ENCODE data around the gene NEGR1. TPM values are rescaled to one million over a fixed set of nuclear protein-coding genes. Genes with fewer than 3 reads are reported as not detected.

Gene NEGR1
- total RNA-seq, 1 donor from 2014 or later, result 8.6 TPM

DNA sequence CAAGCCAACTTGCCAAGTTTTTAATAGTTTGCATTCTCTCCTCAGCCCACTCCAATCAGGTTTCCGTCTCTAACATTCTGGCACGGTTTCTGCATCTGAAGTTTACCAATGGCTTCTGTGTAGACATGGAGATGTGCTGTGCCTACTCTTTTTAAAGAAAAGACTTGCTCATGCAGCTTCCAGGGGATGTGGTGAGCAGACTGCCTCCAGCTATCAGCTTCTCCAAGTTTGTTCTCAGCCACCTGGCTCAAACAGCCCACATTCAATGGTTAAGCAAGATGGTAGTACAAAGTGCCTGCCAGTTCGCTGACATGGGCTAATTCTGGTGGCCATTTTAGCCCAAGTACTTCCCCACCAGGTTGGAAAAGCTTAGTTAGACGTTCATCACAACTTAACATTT, 465.3 kb downstream of the NEGR1 start:
- DNase-seq (ENCODE audit: low read depth) (peak; percentile 2), FAIRE-seq (no peak)
- no peak overlapping the region for H3K27ac Mint-ChIP-seq (ENCODE audit: unreplicated experiment)
- peaks cover 3% of the 10 kb centered on the region for H3K9me3 Mint-ChIP-seq (ENCODE audit: unreplicated experiment)
- Histone ChIP-seq H3K36me3 (ENCODE audit: insufficient read depth, low read length) (no peaks in the 10 kb centered on the region), H3K27me3 (ENCODE audit: insufficient read depth, low read length) (no peaks in the 10 kb centered on the region), H3K27ac (ENCODE audit: low read depth, low read length) (no peak overlapping the region), H3K4me3 (ENCODE audit: insufficient read depth, low read depth, low read length) (no peak overlapping the region), H3K4me1 (ENCODE audit: insufficient read depth, low read length) (no peaks in the 10 kb centered on the region), H2AFZ (ENCODE audit: low read depth, low read length) (no peak overlapping the region), H3K9ac (ENCODE audit: low read length) (no peak overlapping the region), H3K4me2 (ENCODE audit: low read length) (no peak overlapping the region), H3K79me2 (ENCODE audit: insufficient read depth, low read length) (no peaks in the 10 kb centered on the region), H3K9me3 (ENCODE audit: insufficient read depth, low read depth, low read length) (no peaks in the 10 kb centered on the region), H4K20me1 (ENCODE audit: insufficient read depth, low read length) (no peaks in the 10 kb centered on the region)
- no peak for TF ChIP-seq EZH2 (IDR thresholded peaks at IDR 0.05; ENCODE audit: insufficient read depth, low read length)
- TF ChIP-seq, protein P1, sequence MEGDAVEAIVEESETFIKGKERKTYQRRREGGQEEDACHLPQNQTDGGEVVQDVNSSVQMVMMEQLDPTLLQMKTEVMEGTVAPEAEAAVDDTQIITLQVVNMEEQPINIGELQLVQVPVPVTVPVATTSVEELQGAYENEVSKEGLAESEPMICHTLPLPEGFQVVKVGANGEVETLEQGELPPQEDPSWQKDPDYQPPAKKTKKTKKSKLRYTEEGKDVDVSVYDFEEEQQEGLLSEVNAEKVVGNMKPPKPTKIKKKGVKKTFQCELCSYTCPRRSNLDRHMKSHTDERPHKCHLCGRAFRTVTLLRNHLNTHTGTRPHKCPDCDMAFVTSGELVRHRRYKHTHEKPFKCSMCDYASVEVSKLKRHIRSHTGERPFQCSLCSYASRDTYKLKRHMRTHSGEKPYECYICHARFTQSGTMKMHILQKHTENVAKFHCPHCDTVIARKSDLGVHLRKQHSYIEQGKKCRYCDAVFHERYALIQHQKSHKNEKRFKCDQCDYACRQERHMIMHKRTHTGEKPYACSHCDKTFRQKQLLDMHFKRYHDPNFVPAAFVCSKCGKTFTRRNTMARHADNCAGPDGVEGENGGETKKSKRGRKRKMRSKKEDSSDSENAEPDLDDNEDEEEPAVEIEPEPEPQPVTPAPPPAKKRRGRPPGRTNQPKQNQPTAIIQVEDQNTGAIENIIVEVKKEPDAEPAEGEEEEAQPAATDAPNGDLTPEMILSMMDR (IDR thresholded peaks at IDR 0.05; ENCODE audit: insufficient read depth, low read depth, low read length), result no peak
- no peaks in the 10 kb centered on the region for H3K36me3 Mint-ChIP-seq (ENCODE audit: low read depth, unreplicated experiment)
- H3K27me3 Mint-ChIP-seq (ENCODE audit: low read depth, unreplicated experiment), result no peaks in the 10 kb centered on the region
- H3K4me3 Mint-ChIP-seq (ENCODE audit: unreplicated experiment), result no peak overlapping the region
- no peaks in the 10 kb centered on the region for H3K4me1 Mint-ChIP-seq (ENCODE audit: low read depth, unreplicated experiment)

DNA sequence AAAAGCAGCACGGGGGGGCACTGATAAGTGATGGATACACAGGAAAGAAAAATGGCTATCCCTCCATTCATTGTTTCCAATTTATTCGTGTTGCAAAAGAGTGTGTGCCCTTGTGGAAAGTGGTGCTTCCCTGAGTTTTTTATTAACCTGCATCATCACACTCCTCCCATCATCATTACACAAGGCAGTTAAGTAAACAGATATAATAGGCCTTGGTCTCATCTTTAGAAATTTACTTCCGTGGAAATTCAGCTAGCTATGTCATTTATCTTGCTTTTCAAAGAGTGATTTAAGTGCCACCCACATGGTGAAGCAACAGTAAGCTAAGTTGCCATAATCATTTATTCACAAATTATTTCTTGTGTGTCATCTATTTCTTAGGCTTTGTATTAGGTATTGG, 473.3 kb downstream of the NEGR1 start:
- Histone ChIP-seq H3K9me3 (ENCODE audit: insufficient read depth, low read depth, low read length) (no peaks in the 10 kb centered on the region), H3K79me2 (ENCODE audit: insufficient read depth, low read length) (no peaks in the 10 kb centered on the region), H4K20me1 (ENCODE audit: insufficient read depth, low read length) (no peaks in the 10 kb centered on the region), H3K4me2 (ENCODE audit: low read length) (no peak overlapping the region), H2AFZ (ENCODE audit: low read depth, low read length) (no peak overlapping the region), H3K9ac (ENCODE audit: low read length) (no peak overlapping the region), H3K4me3 (ENCODE audit: insufficient read depth, low read depth, low read length) (no peak overlapping the region), H3K36me3 (ENCODE audit: insufficient read depth, low read length) (no peaks in the 10 kb centered on the region), H3K27ac (ENCODE audit: low read depth, low read length) (no peak overlapping the region), H3K27me3 (ENCODE audit: insufficient read depth, low read length) (no peaks in the 10 kb centered on the region), H3K4me1 (ENCODE audit: insufficient read depth, low read length) (no peaks in the 10 kb centered on the region)
- Mint-ChIP-seq H3K4me3 (ENCODE audit: unreplicated experiment) (no peak overlapping the region), H3K27ac (ENCODE audit: unreplicated experiment) (no peak overlapping the region), H3K4me1 (ENCODE audit: low read depth, unreplicated experiment) (no peaks in the 10 kb centered on the region), H3K9me3 (ENCODE audit: unreplicated experiment) (peaks cover 4% of the 10 kb centered on the region), H3K36me3 (ENCODE audit: low read depth, unreplicated experiment) (no peaks in the 10 kb centered on the region), H3K27me3 (ENCODE audit: low read depth, unreplicated experiment) (no peaks in the 10 kb centered on the region)
- TF ChIP-seq EZH2 (IDR thresholded peaks at IDR 0.05; ENCODE audit: insufficient read depth, low read length), result no peak
- TF ChIP-seq, protein P1 (IDR thresholded peaks at IDR 0.05; ENCODE audit: insufficient read depth, low read depth, low read length), result no peak
- FAIRE-seq, result no peak
- no peak for DNase-seq (ENCODE audit: low read depth)

DNA sequence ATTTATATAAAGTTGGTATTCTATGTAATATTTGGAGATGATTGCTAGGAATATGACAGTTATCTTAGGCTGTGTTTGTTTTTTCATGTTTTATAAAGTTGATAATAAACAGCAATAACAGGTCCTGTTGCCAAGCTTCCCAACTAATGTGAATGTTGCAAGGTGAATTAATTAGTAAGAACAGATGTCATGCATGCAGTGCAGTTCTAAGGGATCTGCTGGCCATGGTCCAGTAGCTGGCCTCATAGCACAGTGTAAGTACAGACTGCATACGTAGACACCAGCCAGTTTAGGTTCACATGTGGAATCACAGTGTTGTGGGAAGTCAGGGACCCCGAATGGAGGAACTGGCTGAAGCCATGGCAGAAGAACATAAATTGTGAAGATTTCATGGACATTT, 478.2 kb downstream of the NEGR1 start:
- no peak for TF ChIP-seq EZH2 (IDR thresholded peaks at IDR 0.05; ENCODE audit: insufficient read depth, low read length)
- TF ChIP-seq, protein P1 (IDR thresholded peaks at IDR 0.05; ENCODE audit: insufficient read depth, low read depth, low read length), result no peak
- Mint-ChIP-seq H3K4me3 (ENCODE audit: unreplicated experiment) (no peak overlapping the region), H3K36me3 (ENCODE audit: low read depth, unreplicated experiment) (no peaks in the 10 kb centered on the region), H3K27ac (ENCODE audit: unreplicated experiment) (no peak overlapping the region), H3K4me1 (ENCODE audit: low read depth, unreplicated experiment) (no peaks in the 10 kb centered on the region), H3K9me3 (ENCODE audit: unreplicated experiment) (peaks cover 4% of the 10 kb centered on the region), H3K27me3 (ENCODE audit: low read depth, unreplicated experiment) (no peaks in the 10 kb centered on the region)
- H4K20me1 ChIP-seq (ENCODE audit: insufficient read depth, low read length), result no peaks in the 10 kb centered on the region
- no peaks in the 10 kb centered on the region for H3K79me2 ChIP-seq (ENCODE audit: insufficient read depth, low read length)
- H2AFZ ChIP-seq (ENCODE audit: low read depth, low read length), result no peak overlapping the region
- no peaks in the 10 kb centered on the region for H3K4me1 ChIP-seq (ENCODE audit: insufficient read depth, low read length)
- H3K4me3 ChIP-seq (ENCODE audit: insufficient read depth, low read depth, low read length), result no peak overlapping the region
- no peak overlapping the region for H3K9ac ChIP-seq (ENCODE audit: low read length)
- no peak overlapping the region for H3K4me2 ChIP-seq (ENCODE audit: low read length)
- DNase-seq (ENCODE audit: low read depth), result no peak
- no peak for FAIRE-seq
- H3K9me3 ChIP-seq (ENCODE audit: insufficient read depth, low read depth, low read length), result no peaks in the 10 kb centered on the region
- H3K27me3 ChIP-seq (ENCODE audit: insufficient read depth, low read length), result no peaks in the 10 kb centered on the region
- H3K36me3 ChIP-seq (ENCODE audit: insufficient read depth, low read length), result no peaks in the 10 kb centered on the region
- H3K27ac ChIP-seq (ENCODE audit: low read depth, low read length), result no peak overlapping the region
